NCI-H1417 (cell line): ENCODE results near the gene AKR7A2.

Experiments
- DNase-seq, 3 experiments: peaks; one replicate each; lab custom pipeline; 2025; lab: John Stamatoyannopoulos, UW

AKR7A2 gene

GRCh38 chr1:19343617-19344350 is 31.8 kb upstream of the AKR7A2 start:
- DNase-seq = no peak

DNA sequence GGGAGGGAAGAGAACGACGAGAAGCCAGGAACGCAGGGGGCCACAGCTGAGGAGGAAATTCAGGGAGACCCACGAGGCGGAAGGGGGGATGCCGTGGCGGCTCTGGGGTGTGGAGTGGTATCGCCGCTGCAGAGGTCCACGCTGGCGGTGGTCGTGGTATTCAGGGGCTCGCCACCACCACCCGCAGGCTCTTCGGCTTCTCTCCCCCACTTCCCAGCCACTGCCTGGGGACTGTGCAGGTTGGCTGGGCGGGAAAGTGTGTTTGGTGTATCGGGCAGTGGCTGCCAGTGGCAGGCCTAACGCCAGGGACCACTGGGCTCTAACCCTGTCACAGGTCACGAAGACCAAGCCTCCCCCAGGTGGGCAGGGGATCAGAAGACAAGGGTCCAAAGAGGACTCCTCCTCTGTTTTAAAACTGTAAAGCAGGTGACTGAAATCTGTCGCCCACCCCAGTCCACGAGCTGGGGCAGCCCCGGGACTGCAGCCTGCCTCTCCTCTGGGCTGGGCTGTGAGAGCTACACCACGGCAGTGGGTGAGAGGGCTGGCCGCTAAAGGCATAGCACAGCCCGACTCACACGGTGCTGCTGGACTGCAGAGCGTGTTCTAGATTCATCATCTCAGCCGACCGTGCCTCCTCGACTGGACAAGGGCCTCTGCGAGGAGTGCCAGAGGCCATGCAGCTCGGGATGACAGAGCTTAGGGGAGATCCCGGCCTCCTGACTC is 31.1 kb upstream of the AKR7A2 start:
- DNase-seq = no peak

GRCh38 chr1:19342062-19342750 is 30.3 kb upstream of the AKR7A2 start:
- no peak for DNase-seq

- DNase-seq = peak in 2 of 3 experiments; percentile 46
Measured at GRCh38 chr1:19341201-19342061, 29.5 kb upstream of the AKR7A2 start.

GRCh38 chr1:19340387-19340937 is 28.5 kb upstream of the AKR7A2 start:
- no peak for DNase-seq

GRCh38 chr1:19339214-19339861 is 27.4 kb upstream of the AKR7A2 start:
- no peak for DNase-seq

DNA sequence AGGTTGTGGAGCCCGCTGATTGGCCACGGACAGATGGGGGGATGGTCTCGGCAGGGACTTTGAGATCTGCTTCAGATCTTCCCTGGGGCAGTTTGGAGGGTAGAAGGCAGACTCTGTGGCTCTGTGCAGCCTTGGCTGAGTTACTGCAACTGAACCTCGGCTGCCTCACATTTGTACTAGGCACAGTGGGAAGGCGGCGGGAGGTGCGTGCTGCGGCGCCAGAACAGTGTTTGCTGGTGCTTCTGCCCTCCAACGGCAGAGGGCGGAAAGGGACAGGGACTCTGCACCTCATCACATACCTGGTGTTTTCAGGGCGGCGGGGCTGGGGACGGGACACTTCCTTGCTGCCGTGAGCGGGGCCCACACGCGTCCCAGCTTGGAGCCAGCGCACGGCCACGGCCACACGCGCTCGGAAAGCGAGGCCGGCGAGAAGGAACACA is 26.4 kb upstream of the AKR7A2 start:
- DNase-seq = no peak

- DNase-seq = no peak
Measured at GRCh38 chr1:19337289-19337688, 25.3 kb upstream of the AKR7A2 start.

GRCh38 chr1:19336543-19336942 is 24.6 kb upstream of the AKR7A2 start:
- DNase-seq = no peak

DNA sequence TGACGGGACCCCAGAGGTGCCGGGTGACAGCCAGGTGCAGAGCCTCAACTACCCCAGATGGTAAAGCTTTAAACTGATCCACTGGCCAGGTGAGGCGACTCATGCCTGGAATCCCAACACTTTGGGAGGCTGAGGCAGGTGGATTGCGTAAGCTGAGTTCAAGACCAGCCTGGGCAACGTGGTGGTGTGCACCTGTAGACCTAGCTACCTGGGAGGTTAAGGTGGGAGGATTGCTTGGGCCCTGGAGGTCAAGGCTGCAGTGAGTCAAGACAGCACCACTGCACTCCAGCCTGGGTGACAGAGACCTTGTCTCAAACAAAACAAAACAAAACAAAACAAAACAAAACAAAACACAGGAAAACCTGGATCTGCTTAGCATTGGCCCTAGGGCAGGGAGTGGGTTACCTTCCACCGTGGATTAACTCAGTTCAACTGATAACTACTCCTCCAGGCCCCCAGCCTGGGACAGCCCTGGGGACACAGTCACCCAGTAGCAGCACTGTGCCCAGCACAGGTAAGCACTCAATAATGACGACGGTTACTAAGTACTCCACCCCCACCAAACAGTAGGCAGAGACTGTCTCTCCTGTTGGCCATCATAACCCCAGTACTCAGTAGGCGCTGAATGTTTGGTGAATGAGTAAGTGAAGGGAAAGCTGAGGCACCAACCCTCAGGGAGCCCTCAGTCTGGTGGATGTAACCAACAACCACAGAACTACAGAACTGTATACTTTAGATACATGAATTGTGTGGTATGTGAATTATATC is 21.8 kb upstream of the AKR7A2 start:
- DNase-seq = no peak

DNA sequence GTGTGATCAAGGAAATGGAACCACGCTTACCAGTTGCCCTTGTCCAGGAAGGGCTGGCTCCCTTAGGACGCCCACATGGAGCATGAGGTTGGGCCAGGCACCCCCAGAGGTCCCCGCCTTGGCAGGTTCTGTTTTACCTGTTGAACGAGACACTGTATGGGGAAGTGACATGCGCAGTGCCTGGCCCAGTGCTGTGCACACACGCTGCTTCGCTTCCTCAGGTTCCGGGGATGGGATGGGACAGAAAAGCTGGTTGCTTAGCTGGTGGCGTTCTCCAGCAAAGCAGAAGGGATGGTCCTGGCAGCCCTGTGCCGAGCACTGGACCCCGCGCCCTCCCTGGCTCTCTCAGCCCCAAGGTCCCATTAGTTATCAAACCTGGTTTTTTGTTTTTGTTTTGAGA is 20.9 kb upstream of the AKR7A2 start:
- no peak for DNase-seq

DNA sequence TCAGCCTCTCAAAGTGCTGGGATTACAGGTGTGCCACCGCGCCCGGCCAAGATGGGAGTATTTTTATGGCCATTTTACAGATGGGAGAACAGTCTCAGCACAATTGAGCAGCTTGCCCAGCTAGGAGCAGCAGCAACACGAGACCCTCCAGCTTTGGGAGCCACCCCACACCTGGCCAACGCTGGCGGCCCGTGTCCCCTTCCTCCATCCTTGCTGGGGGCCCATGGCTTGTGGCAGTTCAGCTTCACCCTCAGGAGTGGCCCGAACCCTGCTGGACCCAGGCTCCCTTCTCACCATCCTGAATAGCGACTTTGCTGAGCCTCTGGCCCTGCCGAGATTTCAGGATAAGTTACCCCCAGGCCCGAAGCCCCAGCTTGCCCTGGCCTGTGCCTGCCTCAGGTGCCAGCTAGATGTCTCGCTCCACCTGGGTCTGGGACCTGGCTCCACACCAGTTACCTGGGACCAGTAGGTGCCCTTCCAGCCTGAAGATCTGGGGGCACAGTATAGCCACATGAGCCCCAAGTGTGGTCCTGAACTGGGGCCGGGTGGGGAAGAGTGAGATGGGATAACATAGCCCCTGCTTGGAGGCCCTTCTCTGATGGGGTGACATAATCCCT is 19.4 kb upstream of the AKR7A2 start:
- no peak for DNase-seq

DNA sequence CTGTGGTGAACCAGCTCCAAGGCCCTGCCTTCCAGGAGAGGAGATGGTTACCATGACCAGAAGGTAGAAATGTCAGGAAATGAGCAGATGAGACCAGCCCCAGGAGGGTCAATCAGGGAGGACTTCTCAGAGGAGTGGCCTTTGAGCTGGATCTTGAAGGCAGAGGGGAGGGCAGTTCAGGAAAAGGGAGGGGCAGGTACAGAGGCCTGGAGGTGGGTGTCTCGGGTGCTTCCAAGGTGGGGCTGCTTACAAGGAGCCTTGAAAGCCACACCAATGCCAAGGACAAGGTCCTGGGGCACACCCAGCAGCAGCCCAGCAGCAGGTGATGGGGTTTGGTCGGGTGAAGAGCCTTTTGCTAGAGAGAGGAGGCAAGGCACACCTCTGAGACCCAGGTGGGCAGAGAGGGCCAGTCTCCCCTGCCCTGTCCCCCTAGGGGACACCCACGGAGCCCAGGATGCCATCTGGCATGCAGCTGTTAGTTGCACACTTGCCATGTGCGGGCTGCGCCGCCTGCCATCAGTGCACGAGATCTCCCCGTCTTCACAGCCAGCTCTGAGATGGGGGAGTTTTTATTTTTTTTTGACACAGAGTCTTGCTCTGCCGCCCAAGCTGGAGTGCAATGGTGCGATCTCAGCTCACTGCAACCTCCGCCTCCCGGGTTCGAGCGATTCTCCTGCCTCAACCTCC is 18.6 kb upstream of the AKR7A2 start:
- DNase-seq = no peak

GRCh38 chr1:19329611-19330010 is 17.7 kb upstream of the AKR7A2 start:
- no peak for DNase-seq

GRCh38 chr1:19329188-19329587 is 17.2 kb upstream of the AKR7A2 start:
- DNase-seq = no peak

- no peak for DNase-seq
Measured at GRCh38 chr1:19328486-19328885, 16.5 kb upstream of the AKR7A2 start.

- DNase-seq = no peak
Measured at GRCh38 chr1:19327736-19328135, 15.8 kb upstream of the AKR7A2 start.

DNA sequence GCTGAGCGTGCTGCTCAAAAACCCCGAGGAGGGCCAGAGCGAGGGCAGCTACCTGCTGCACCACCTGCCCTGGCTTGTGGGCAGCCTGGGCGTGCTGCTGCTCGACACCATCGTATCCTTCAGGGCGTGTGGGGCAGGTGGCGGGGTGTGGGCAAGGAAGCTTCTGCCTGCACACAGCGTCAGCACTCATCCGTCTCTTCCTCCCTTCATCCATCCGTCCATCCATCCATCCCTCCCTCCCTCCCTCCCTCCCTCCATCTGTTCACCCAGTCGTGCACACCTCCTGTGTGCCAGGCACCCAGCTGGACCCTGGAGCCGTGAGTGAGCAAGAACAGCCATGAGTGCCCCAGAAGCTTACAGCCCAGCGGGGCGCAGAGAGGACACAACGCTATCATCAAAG is 15.4 kb upstream of the AKR7A2 start:
- DNase-seq = no peak

DNA sequence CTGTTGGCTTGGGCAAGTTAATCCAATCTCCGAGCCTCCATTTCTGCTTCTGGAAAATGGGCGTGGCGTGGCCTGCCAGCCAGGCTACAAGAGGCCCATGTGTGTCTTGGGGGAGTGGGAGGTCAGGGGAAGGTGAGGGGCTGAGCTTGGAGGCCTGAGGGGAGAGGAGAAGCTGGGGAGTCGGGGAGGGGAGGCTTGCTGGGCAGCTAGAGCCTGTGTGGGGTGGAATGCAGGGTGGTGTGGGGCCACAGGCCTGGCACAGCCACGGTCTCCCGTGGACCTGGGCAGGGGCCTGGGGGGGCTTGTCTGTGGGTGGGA is 14.8 kb upstream of the AKR7A2 start:
- DNase-seq = no peak
